SIG-M5 (cell line): ENCODE results near the gene CACNA1I.
A peak's percentile ranks its signal among the peaks of the same experiment; 100 is the strongest.
"Not testable (repeated sequence)": the region's sequence is repeated elsewhere in the genome, so short reads cannot be mapped to it uniquely, and the experiment has no call there.

ENCODE experiments used
- DNase-seq: peaks from one replicate; lab custom pipeline; 2025; lab: John Stamatoyannopoulos, UW

The CACNA1I gene

DNA sequence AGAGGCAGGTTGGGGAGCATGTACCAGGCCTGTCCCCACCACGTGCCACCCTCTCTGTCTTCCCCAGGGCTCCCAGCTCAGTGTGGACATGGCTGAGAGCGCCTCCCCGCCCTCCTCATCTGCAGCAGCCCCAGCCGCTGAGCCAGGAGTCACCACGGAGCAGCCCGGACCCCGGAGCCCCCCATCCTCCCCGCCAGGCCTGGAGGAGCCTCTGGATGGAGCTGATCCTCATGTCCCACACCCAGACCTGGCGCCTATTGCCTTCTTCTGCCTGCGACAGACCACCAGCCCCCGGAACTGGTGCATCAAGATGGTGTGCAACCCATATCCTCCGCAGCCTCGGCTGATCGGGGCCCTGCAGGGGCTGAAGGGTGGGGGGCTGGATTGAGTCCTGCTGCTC is at the start of gene CACNA1I:
CACNA1I (plus strand) TSS at position 89 of the 400 bp plus-strand sequence; CDS start at position 89, 0 bp downstream.
- DNase-seq: no peak

GRCh38 chr22:39521106-39521885 is 49.3 kb upstream of the CACNA1I start:
- DNase-seq: not testable (repeated sequence)

DNA sequence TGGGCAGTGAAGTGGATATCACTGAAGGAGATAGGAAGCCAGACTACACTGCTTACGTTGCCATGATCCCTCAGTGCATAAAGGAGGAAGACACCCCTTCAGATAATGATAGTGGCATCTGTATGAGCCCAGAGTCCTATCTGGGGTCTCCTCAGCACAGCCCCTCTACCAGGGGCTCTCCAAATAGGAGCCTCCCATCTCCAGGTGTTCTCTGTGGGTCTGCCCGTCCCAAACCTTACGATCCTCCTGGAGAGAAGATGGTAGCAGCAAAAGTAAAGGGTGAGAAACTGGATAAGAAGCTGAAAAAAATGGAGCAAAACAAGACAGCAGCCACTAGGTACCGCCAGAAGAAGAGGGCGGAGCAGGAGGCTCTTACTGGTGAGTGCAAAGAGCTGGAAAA is 48.5 kb upstream of the CACNA1I start:
- DNase-seq: not testable (repeated sequence)

- DNase-seq: no peak
These were observed 47.8 kb upstream of the CACNA1I start for GRCh38 chr22:39522567-39523300.

DNA sequence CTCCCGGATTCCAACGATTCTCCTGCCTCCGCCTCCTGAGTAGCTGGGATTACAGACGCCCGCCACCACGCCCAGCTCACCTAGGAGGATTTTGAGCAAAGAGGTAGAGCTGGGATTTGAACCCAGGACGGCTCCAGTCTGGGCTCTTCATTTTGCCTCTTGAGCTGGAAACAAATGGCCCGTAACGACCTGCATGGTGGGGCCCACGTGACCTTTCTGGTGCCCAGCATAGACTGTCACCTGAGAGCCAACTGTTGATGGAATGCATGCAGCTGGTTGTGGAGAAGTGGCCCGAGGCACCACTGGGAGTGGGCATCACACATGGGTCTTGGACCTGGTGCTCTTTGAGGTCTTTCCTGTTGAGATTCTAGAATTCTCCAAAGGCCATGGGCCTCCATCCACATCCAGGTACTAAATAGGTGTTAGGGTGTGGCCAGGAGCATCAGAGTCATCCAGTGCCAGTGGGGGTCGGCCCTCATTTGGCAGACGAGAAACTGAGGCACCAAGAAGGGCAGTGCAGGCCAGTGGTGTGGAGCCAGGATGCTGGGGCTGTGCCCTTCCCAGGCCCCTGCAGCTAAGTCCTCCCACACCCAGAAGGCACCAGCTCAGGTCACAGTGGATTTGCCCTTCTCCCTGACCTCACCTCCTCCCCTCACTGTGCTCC is 46.3 kb upstream of the CACNA1I start:
- no peak for DNase-seq

DNA sequence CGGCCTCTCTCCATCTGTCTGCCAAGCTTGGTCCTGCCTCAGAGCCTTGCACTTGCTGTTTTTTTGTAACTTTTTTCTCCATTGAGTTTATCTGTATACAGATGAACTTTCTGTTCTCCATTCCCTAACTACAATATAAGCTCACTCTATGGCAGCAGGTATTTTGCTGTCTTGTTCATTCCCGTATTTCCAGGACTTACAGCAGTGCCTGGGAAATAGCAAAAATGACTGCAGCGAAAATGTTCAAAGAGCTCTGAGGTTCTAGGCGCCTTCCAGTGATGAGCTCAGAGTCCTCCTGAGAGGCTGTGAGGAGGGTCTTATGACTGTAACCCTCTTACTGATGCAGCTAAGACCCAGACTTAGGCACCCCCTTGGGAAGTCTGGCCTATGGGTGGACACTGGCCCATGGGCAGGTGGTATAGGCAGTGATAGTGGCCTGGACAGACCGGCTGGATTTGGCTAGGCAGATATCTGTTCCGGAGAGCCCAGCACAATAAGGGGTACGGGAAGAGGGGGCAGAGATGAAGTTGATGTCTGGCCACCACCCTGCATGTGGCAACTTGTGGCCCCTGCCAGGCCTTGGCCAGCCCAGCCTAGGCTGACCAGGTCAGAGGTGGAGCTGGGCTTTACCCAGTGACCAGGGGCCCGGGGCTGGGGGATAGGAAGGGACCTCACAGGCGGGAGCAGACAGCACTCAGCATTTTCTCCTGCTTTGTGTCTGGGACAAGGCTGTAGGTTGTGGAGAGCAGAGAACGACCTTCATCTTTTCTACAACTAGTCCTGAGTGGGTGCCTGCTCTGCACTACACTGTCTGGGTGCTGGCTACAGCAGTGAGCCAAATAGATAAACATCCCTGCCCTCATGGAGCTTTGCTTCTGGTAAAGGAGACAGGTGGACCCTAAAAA is 45.5 kb upstream of the CACNA1I start:
- DNase-seq: no peak

GRCh38 chr22:39525658-39525975 is 44.9 kb upstream of the CACNA1I start:
- DNase-seq: no peak

- no peak for DNase-seq
These were observed 43.8 kb upstream of the CACNA1I start for GRCh38 chr22:39526736-39527171.

- no peak for DNase-seq
These were observed 43.0 kb upstream of the CACNA1I start for GRCh38 chr22:39527481-39527961.

DNA sequence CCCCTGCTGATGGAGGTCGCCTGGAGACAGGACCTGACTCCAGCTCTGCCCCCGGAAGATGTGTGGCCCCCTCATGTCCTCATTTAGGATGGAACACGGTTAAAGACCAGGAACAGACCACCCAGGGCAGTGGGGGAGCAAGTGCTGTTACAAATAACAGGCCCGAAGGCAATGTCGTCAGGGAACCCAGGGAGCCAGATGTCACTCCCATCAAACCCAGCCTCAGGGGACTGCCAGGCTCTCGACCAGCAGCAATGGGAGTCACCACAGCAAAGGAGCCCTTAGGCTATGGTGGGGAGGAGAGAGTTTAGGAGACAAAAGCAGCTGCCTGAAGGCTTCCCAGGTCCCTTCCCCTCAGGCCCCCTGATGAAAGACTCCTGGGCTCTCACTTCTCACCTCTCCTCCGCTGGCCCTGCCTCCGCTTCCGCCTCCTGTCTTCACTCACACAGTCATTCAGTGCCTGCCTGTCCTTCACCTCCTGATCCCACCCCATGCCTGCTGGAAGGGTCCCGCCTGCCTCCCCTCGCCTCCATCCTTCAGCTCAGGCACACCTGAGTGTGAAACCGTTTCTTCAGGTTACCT is 42.4 kb upstream of the CACNA1I start:
- no peak for DNase-seq

- DNase-seq: no peak
These were observed 41.7 kb upstream of the CACNA1I start for GRCh38 chr22:39528681-39529486.

GRCh38 chr22:39529487-39529851 is 41.1 kb upstream of the CACNA1I start:
- DNase-seq: no peak

- DNase-seq: no peak
These were observed 40.4 kb upstream of the CACNA1I start for GRCh38 chr22:39530116-39530515.

- DNase-seq: peak; percentile 46
These were observed 39.7 kb upstream of the CACNA1I start for GRCh38 chr22:39530692-39531331.

GRCh38 chr22:39532215-39533073 is 38.1 kb upstream of the CACNA1I start, which contains the start of gene RPS19BP1:
TSS of gene RPS19BP1 (minus strand) at chr22:39532748. CDS start at chr22:39532738, 10 bp downstream.
- peak; percentile 95 for DNase-seq

DNA sequence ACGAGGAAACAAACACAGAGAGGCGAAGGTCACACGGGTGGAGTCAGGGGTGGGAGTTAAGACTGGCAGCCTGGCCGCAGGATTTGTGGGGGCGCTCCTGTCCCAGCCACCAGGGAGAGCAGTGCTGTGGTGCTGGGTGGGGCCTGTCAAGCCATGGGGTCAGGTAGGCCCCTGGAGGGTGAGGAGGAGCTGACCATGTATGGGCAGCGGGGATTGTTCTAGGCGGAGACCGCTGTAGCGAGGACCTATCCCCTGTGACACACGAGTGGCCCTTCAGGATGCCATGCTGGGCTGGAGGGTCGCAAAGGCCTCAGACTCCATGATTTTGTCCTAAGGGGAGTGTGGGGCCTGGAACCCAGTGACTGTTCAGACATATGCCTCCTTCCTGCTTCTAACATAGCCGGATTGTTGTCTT is 36.5 kb upstream of the CACNA1I start:
- no peak for DNase-seq

- no peak for DNase-seq
These were observed 35.8 kb upstream of the CACNA1I start for GRCh38 chr22:39534591-39535356.

DNA sequence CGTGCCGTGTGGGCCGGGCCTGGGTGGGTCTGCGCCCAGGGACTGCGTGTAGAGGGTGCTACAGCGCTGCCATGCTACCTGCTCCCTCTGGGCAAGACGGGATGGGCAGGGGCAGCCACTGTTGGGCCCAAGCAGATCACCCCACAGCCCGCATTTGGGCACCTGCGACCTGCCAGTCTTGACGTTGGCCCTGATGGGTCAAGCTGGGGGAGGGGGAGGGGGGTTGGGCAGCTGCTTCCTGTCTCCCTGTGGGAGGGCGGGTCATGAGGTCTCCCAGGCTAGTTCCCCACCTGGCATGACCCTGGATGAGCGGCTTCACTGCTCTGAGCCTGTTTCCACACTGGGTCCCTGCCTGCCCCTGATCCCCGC is 35.2 kb upstream of the CACNA1I start:
- no peak for DNase-seq
